Bronchial epithelial cell (primary cell): ENCODE results near the gene BTBD1. TPM values are rescaled to one million over a fixed set of nuclear protein-coding genes. Genes with fewer than 3 reads are reported as not detected.

ENCODE experiments used
- DNase-seq: peaks from one replicate; pipeline ENCODE4 v3.0.0-alpha.2; 2010; ENCODE audit warnings: low read depth
- FAIRE-seq: peaks from 2 replicates; lab custom pipeline; 2011; peaks lifted over from hg19 to GRCh38; lab: Jason Lieb, UNC
- H3K27me3 ChIP-seq: 2 replicates; pipeline ENCODE4 v1.5.1; 2011; ENCODE audit warnings: low read length; ENCODE audit not compliant: control insufficient read depth, insufficient read depth
- H3K36me3 ChIP-seq: 2 replicates; pipeline ENCODE4 v1.5.1; 2011; ENCODE audit warnings: low read length; ENCODE audit not compliant: control insufficient read depth, insufficient read depth
- H3K4me3 ChIP-seq: 2 replicates; pipeline ENCODE4 v1.5.1; 2011; ENCODE audit warnings: mild to moderate bottlenecking, low read depth, low read length, control low read depth
- total RNA-seq: library from RNA; depleted of rRNA; stranded (reverse); fragments of >200 nt; gene quantifications from 2 replicates; pipeline ENCODE4 v1.2.1, GENCODE V29; 2014
- TF ChIP-seq, protein P1 (sequence below): IDR thresholded peaks from 2 replicates; pipeline ENCODE4 v1.5.1; 2011; ENCODE audit warnings: mild to moderate bottlenecking, moderate library complexity, low read length, control low read depth, inconsistent platforms; ENCODE audit not compliant: insufficient read depth, severe bottlenecking

The BTBD1 gene
- total RNA-seq, 1 donor from 2014 or later: 78.2 TPM

DNA sequence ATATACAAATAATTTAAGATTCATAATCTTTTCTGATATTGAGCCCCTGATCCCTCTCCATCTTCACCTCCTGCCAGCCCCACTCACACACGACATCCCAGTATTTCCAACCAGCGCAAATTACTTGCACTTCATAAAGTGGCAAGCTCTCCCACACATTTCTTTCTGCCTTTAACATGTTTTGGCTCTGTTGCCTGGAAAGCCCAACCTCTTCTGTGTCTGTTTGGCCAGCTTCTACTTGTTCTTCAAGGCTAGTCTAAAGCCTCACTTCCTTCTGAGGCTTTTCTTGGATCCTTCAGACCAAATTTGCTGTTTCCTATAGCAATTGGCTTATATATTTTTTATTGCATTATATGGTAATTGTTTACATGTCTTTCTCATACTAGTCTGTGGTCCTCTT lies 35.3 kb upstream of the BTBD1 start:
- H3K4me3 ChIP-seq: no peak overlapping the region
- FAIRE-seq (no peak), DNase-seq (no peak)
- TF ChIP-seq, protein P1, sequence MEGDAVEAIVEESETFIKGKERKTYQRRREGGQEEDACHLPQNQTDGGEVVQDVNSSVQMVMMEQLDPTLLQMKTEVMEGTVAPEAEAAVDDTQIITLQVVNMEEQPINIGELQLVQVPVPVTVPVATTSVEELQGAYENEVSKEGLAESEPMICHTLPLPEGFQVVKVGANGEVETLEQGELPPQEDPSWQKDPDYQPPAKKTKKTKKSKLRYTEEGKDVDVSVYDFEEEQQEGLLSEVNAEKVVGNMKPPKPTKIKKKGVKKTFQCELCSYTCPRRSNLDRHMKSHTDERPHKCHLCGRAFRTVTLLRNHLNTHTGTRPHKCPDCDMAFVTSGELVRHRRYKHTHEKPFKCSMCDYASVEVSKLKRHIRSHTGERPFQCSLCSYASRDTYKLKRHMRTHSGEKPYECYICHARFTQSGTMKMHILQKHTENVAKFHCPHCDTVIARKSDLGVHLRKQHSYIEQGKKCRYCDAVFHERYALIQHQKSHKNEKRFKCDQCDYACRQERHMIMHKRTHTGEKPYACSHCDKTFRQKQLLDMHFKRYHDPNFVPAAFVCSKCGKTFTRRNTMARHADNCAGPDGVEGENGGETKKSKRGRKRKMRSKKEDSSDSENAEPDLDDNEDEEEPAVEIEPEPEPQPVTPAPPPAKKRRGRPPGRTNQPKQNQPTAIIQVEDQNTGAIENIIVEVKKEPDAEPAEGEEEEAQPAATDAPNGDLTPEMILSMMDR: no peak
- H3K36me3 ChIP-seq: no peaks in the 10 kb centered on the region
- no peaks in the 10 kb centered on the region for H3K27me3 ChIP-seq

DNA sequence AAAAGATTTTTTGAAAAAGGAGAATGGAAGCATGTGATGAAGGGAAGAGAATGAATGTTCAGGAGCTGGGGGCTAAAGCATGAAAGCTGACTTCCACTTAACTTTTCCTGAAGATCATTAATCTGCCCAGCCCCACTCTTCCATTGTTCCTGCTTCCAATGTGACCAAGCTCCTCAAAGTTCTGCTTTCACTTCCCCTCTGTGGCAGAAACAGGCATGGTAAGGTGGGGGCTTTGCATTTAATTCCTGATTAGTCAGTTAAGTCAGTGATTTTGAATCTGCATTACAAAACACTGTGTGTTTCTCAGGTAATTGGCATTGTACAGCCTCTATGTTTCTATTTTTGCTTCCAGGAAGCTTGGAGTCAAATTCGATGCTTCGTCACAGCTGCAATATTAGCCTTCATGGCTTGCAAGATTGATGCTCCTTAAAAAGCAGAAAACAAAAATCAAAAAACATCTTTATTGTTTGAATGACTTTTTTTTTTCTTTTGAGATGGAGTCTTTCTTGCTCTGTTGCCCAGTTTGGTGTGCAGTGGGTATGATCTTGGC lies 33.1 kb upstream of the BTBD1 start:
- Histone ChIP-seq H3K27me3 (no peaks in the 10 kb centered on the region), H3K4me3 (no peak overlapping the region), H3K36me3 (no peaks in the 10 kb centered on the region)
- DNase-seq (no peak), FAIRE-seq (no peak)
- TF ChIP-seq, protein P1: no peak

DNA sequence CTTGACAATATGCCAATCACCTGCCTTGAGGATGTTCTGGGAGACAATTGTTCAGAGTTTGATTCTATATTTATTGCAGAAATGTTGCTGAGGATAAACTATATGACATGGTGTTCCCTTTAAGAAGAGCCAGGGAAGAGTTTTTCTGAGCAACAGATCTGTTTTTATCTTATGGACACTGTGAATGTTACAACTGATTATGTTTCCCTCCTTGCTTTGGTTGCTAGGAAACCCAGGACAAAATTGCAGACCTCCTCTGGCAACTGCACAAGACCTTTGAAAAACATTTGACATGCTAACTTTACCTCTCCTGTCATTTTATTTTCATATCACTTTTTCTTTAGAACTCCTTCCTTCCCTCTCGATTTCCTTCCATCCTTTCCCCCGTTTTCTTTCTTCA lies 32.2 kb upstream of the BTBD1 start:
- TF ChIP-seq, protein P1: no peak
- DNase-seq (no peak), FAIRE-seq (no peak)
- H3K27me3 ChIP-seq: no peaks in the 10 kb centered on the region
- no peaks in the 10 kb centered on the region for H3K36me3 ChIP-seq
- H3K4me3 ChIP-seq: no peak overlapping the region

DNA sequence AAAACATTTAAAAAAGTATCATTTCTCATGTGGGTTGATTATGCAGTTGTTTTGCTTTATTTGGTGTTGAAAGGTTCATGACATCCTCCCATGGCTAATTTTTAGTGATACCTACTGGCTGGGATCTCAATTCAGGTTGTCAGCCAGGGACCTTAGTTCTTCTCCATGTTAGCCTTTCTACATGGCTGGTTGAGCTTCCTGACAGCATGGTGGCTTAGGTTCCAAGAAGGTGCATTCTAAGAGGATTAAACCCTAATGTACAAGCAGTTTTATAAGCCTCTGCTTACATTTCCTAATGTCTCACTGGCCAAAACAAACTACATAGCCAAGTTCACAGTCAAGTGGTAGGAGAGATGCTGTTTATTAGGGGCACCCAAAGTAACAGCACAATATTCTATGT lies 31.0 kb upstream of the BTBD1 start:
- no peak overlapping the region for H3K4me3 ChIP-seq
- H3K36me3 ChIP-seq: no peaks in the 10 kb centered on the region
- peak; percentile 36 for FAIRE-seq
- TF ChIP-seq, protein P1: no peak
- no peak for DNase-seq
- H3K27me3 ChIP-seq: no peaks in the 10 kb centered on the region

DNA sequence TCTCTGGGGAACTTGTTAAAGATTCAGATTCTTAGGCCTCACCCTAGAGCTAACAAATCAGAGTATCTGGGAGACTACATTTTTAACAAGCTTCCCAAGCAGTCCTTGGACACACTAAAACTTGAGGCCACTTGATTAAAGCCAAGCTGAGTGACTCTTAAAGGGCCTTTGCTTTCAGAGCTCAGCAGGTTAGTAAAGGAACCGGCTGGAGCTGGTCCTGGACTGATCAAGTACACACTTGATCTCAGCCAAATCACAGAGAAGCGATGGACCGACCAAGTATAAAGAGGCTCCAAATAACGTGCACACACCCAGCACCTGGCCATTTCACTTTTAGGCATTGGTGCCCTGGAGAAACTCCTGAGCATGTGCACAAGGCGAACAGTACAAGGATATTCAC lies 27.5 kb upstream of the BTBD1 start:
- Histone ChIP-seq H3K27me3 (no peaks in the 10 kb centered on the region), H3K4me3 (no peak overlapping the region), H3K36me3 (no peaks in the 10 kb centered on the region)
- FAIRE-seq (no peak), DNase-seq (no peak)
- TF ChIP-seq, protein P1: no peak
